ENCODE results near the gene NUP210.

Gene NUP210

DNA sequence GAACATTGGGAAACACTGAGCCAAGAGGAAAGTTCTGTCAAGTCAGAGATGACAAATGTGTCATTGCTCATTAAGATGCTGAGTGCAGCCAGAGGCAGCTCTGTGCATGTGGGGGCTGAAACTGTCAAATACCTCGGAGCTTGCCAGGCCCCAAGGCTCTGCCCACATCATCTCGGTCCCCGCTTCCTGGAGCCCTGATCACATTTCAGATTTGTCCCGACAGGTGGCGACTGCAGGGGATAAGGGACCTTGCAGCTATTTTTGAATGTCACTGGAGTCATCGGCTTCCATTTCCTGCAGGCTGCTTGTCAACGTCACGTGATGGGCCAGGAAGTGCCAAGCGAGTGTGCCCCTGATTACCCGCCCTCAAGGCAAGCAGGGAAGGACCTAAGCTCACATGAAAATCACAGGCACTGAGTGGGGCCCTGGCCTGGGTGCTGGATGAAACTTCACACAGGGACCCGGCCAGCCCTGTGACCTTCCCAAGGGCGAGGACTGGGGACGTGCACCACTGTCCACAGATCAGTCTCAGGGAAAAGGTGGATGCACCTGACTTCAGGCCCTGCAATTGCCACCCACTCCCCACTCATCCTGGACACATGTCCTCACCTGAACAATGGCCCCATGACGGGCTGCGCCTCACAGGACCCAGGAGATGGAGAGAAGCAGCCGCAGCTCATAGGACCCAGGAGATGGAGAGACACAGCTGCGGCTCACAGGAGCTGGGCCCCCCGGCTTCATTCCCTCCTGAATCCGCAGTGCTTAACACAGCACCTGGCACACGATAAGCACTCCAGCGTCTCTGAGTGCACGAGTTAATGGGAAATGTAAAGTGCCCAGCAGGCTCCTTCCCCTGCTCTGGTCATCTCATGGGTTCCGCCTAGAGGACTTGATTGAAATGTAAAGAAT is 73.4 kb downstream of the NUP210 start:
- DNase-seq: no peak

GRCh38 chr3:13345772-13346171 is 74.3 kb downstream of the NUP210 start:
- no peak for DNase-seq

GRCh38 chr3:13345284-13345683 is 74.8 kb downstream of the NUP210 start:
- no peak for DNase-seq

DNA sequence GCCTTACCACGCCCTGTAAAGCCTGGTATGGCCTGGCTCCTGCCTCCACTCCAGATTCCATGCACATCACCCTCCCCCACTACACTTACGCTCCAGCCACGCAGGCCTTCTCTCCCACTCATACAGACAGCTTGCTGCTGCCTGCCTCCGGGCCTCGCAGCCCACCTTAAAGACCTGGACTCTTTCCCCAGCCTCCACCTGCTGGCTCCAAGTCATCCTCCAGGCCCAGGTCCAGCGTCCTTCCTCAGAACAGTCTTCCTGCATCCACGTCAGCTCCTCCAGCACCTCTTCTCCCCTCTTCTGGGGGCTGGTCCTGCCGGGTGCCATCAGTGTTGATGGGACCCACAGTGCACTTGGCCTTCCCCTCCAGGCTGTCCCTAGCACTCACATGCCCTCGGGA is 75.5 kb downstream of the NUP210 start:
- no peak for DNase-seq

DNA sequence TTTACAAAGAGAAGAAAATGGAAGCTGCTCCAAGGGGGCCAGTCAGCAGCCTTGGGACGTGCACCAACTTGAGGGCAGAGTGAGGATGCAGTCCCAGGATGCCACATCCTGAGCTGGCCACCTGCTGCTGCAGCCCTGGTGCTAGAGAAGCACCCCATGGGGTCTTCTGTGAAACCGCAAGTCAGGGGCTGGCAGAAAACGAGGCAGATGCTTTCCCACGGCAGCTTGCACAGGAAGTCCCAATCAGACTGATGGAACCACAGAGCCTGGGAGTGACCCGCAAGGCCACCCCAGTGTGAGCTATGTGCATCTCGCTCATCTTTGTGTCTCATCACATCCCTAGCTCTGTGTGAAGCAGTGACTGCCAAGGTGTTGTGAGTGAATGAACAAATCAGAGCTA is 76.5 kb downstream of the NUP210 start:
- DNase-seq: no peak

DNA sequence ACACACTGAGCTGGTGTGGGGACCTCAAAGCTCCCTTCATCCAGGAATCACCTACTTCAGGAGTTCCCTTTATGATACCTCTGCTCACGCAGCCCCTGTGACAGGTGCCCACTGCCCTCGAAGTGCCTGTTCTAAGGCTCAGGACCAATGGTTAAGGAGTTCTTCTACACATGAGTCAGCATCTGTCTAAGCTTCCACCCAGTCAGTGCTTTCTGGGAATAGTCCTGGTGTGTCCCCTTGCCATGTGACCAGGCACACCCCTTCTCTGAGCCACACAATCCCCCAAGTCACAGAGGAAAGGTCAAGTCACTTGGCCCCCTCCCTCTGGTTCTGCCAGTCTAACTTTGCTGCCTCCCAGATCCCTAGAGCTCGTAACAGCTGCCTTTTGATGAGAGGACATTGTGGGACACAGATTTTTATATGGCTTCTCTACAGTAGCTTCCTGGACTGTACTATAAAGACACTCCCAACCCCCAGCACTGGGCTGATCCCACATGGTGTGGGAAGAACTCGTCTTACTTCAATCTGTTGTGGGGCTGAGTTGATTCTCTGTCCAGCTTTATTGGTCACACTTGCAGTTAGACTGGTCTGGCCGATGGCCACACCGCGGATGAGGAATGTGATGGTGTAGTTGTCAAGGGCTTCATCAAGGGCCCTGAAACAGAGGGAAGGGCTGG is 78.8 kb downstream of the NUP210 start:
- no peak for DNase-seq

GRCh38 chr3:13339833-13340232 is 80.3 kb downstream of the NUP210 start:
- DNase-seq: no peak

- no peak for DNase-seq
Observed at GRCh38 chr3:13338996-13339395, 81.1 kb downstream of the NUP210 start.

DNA sequence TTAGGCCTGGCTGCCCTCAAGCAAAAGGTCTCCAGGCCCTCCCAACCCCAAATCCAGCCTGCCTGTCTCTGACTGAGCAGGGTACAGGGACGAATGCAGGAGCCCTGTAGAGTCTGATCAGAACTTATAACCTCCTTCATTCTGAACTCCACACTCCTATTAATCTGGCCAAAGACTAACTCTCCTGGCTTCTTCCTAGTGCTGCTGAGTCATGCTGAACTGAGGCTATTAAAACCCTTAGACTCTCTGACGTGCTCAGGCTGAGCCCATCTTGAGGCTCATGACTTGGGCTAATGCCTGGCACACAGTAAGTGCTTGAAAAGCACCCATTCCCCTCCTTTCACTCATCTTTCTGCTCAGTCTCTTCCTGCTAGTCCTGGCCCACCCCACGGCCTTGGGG is 81.9 kb downstream of the NUP210 start:
- no peak for DNase-seq

DNA sequence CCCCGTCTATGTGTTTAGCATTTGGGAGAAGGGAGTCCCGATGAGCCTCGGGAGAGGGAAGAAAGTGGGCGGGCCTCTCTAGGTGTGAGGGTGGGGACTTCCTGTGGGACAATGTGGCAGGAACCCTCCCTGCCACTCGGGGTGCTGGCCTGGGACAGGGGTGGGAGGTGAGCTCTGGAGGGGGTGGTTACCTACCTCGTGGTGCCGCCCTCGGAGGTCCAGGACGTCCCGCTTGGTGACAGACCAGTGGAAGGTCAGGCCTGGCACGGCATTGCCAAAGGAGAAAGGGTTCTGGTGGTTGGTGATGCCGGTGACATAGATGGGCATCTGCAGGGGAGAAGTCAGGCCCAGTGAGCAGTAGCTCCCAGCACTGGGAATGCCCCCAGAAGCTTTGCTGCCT is 83.5 kb downstream of the NUP210 start:
- DNase-seq: no peak

GRCh38 chr3:13335503-13335902 is 84.6 kb downstream of the NUP210 start:
- no peak for DNase-seq

GRCh38 chr3:13335059-13335458 is 85.1 kb downstream of the NUP210 start:
- DNase-seq: no peak

- no peak for DNase-seq
Observed at GRCh38 chr3:13333236-13333897, 86.8 kb downstream of the NUP210 start.

DNA sequence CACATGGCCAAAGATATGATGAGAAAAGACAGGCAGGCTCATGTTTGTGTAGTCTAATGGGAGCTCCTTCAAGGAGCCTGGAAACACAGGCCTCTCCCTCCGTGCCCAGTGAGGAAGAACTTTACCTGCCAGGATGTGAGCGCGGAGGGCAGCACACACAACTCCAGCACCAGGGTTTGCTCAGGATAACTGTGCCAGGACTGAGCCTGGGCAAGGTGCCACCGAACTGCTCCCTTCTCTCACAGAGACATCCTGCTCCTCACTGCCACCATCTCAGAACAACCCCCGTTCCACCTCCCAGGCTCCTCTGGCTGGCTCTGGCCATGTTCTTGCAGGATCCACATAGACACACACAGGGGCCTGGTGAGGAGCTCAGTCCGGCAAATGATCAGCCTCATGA is 87.4 kb downstream of the NUP210 start:
- DNase-seq: no peak

- DNase-seq: no peak
Observed at GRCh38 chr3:13332158-13332557, 88.0 kb downstream of the NUP210 start.

- DNase-seq: no peak
Observed at GRCh38 chr3:13329746-13330145, 90.4 kb downstream of the NUP210 start.

DNA sequence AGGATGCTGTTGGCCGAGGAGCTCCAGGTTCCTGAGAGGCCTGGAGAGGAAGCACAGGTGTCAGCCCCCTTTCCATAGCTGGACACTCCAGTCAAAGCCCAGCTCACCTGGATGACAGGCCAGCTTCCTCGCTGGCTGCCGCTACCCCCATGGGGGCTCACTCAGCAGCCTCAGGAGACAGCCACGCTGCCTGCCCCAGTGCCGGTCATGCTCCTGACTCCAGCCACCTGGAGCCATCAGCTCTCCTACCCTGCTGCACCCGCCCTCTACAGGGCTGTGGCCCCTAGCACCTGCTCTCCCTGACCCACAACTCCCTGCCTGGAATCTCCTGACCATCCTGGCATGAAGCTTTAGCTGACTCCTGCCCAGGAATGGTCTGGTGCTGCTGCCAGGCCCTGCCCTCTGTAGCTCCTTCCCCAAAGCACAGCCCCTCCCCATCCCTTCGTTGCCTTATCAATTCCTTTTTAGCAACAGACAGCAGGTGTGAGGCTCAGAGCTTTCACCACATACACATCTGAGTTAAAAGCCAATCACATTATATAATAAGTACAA is 94.2 kb downstream of the NUP210 start:
- no peak for DNase-seq

- no peak for DNase-seq
Observed at GRCh38 chr3:13324835-13325501, 95.2 kb downstream of the NUP210 start.

DNA sequence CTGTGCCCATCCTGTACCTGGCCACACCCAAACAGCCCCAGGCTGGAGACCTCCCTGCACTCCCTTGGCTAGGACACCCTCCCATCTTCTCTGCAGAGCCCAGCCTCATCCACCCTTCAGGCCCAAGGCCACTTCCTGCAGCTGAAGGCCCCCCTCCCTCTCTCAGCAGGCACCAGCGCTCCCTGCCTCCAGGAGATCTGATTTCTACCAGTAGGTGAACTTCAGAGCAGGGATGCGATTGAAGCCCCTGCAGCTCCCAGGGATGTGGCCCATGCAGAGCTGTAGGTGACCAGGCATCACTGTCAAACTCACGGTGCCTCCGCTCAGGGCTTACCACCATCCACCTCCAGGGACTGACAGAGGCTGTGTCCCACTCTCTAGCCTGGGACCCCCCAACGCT is 96.3 kb downstream of the NUP210 start:
- no peak for DNase-seq

DNA sequence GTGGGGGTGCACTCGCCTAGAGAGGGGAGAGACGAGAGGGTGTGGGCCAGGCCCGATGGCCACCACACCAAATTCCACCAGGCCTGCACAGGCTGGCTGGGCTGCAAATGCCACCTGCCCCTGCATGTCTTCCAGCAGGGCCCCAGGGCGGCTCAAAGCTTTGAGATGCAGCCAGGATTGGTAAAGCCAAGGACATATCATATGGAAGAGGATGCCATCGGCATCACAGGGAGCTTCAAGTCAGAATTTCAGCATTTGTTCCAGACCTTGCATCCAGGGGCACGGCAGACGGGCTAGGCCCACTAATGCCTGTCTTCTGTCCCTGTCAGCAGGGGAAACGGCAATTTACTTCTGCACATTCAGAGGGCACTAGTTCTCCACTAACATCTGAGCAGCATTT is 97.8 kb downstream of the NUP210 start:
- no peak for DNase-seq

GRCh38 chr3:13319564-13320220 is 100.4 kb downstream of the NUP210 start:
- no peak for DNase-seq

Measured in NK-92 treated with Interleukin-12 subunit alpha and Interleukin-12 subunit beta, amount 100 ng/mL, for 24 hours (cell line).